Peyer's patch (tissue), 4 donors: ENCODE data around the gene RNF115.
"Not testable (repeated sequence)": the region's sequence is repeated elsewhere in the genome, so short reads cannot be mapped to it uniquely, and the experiment has no call there.

ENCODE experiments used
- CTCF ChIP-seq, 6 experiments: fragments of 450-650 bp in 4 of 6; fragments of 200-600 bp in 2 of 6; sonication (generic) in 1 of 6; IDR thresholded peaks; one replicate each; pipeline ENCODE4 v1.5.1; 2017 to 2019; ENCODE audit warnings: antibody characterized with exemption in 6 of 6, mild to moderate bottlenecking in 3 of 6, moderate library complexity in 1 of 6
- POLR2A ChIP-seq, 2 donors: fragments of 450-650 bp; IDR thresholded peaks; one replicate each; pipeline ENCODE4 v1.5.1; 2017; ENCODE audit warnings: antibody characterized with exemption in 2 of 2, mild to moderate bottlenecking in 2 of 2, moderate library complexity in 2 of 2

- not testable (repeated sequence) for TF ChIP-seq CTCF, POLR2A (IDR thresholded peaks at IDR 0.05)
Measured at GRCh38 chr1:145766926-145767325, 57.0 kb downstream of the RNF115 start.
